Gastroesophageal sphincter (tissue), 3 donors: ENCODE results near the gene HOXA7.

Experiments
- POLR2AphosphoS5 ChIP-seq: sonication (generic); formaldehyde crosslinking; IDR thresholded peaks from one replicate; pipeline ENCODE4 v1.6.1; 2017; ENCODE audit warnings: antibody characterized with exemption
- TF ChIP-seq, protein P1 (sequence below), 4 experiments: fragments of 200-600 bp in 2 of 4; fragments of 450-650 bp in 2 of 4; sonication (generic) in 1 of 4; IDR thresholded peaks; one replicate each; pipeline ENCODE4 v1.5.1; 2017 to 2019; ENCODE audit warnings: antibody characterized with exemption in 4 of 4, mild to moderate bottlenecking in 2 of 4, moderate library complexity in 2 of 4

DNA sequence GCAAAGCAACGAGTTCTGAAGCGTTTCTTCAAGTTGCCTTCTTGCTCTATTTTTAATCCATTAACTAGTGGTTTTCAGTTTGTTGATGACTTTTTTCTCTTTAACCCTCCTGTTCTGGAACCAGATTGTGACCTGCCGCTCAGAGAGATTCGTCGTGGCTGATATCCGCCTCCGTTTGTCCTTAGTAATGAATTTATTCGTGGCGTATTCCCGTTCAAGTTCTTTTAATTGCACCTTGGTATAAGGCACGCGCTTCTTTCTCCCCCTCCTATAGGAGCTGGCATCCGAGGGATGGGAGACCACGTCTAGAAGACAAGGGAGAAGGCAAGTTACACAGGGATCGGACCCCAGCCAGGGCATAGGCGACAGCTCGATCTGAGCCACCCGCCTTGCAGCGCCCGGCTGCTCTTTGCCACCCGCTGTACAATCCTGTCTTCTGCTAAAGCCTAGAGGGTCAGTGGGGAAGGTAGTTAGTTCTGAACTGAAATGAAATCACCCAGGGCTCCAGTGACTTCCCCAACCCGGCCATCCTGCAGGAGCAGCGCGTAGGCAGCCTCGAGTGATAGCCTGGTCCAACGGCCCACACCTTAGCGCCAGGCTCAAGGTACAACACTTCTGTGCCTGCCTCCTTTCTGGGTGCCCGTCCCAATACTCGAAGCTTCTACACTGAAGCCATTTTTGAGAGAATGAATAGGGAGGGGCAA, 41.8 kb upstream of the HOXA7 start:
- TF ChIP-seq, protein P1, sequence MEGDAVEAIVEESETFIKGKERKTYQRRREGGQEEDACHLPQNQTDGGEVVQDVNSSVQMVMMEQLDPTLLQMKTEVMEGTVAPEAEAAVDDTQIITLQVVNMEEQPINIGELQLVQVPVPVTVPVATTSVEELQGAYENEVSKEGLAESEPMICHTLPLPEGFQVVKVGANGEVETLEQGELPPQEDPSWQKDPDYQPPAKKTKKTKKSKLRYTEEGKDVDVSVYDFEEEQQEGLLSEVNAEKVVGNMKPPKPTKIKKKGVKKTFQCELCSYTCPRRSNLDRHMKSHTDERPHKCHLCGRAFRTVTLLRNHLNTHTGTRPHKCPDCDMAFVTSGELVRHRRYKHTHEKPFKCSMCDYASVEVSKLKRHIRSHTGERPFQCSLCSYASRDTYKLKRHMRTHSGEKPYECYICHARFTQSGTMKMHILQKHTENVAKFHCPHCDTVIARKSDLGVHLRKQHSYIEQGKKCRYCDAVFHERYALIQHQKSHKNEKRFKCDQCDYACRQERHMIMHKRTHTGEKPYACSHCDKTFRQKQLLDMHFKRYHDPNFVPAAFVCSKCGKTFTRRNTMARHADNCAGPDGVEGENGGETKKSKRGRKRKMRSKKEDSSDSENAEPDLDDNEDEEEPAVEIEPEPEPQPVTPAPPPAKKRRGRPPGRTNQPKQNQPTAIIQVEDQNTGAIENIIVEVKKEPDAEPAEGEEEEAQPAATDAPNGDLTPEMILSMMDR (IDR thresholded peaks at IDR 0.05), result no peak
- TF ChIP-seq POLR2AphosphoS5, result no peak
